HEK293T (cell line): ENCODE results near the gene IRF3.

Experiments
- CTCF ChIA-PET: fragments of 350-600 bp; formaldehyde crosslinking; extraction: SDS; loops from one replicate; lab custom pipeline; 2021; ENCODE audit warnings: antibody characterized with exemption, inconsistent platforms; lab: Yijun Ruan, JAX
- POLR2A ChIA-PET: fragments of 350-600 bp; formaldehyde crosslinking; extraction: SDS; loops from one replicate; lab custom pipeline; 2020; ENCODE audit warnings: antibody characterized with exemption, inconsistent platforms; lab: Yijun Ruan, JAX
- DNase-seq: peaks from one replicate; pipeline ENCODE4 v3.0.0; 2012; ENCODE audit warnings: mixed read lengths; ENCODE audit errors: extremely low spot score
- ARNT ChIP-seq: fragments of 450-650 bp; IDR thresholded peaks from 2 replicates; pipeline ENCODE4 v1.6.1; 2017; ENCODE audit warnings: mild to moderate bottlenecking
- BHLHE40 ChIP-seq: fragments of 450-650 bp; IDR thresholded peaks from 2 replicates; pipeline ENCODE4 v1.6.1; 2016; ENCODE audit warnings: mild to moderate bottlenecking, moderate library complexity, borderline replicate concordance
- CTBP1 ChIP-seq: fragments of 450-650 bp; IDR thresholded peaks from 2 replicates; pipeline ENCODE4 v1.6.1; 2016; ENCODE audit warnings: borderline replicate concordance
- ELF4 ChIP-seq: fragments of 450-650 bp; IDR thresholded peaks from 2 replicates; pipeline ENCODE4 v1.6.1; 2017; ENCODE audit warnings: antibody characterized with exemption
- FOXA1 ChIP-seq: fragments of 450-650 bp; IDR thresholded peaks from 2 replicates; pipeline ENCODE4 v1.6.1; 2016; ENCODE audit warnings: mild to moderate bottlenecking
- FOXK2 ChIP-seq: fragments of 450-650 bp; IDR thresholded peaks from 2 replicates; pipeline ENCODE4 v1.6.1; 2016; ENCODE audit warnings: mild to moderate bottlenecking
- FOXM1 ChIP-seq: fragments of 450-650 bp; IDR thresholded peaks from 2 replicates; pipeline ENCODE4 v1.6.1; 2017; ENCODE audit warnings: mild to moderate bottlenecking, borderline replicate concordance
- HDGF ChIP-seq: fragments of 450-650 bp; IDR thresholded peaks from 2 replicates; pipeline ENCODE4 v1.6.1; 2017; ENCODE audit warnings: antibody characterized with exemption, borderline replicate concordance
- L3MBTL2 ChIP-seq: fragments of 450-650 bp; conservative IDR thresholded peaks from 2 replicates; pipeline ENCODE4 v1.6.1; 2016; ENCODE audit warnings: mild to moderate bottlenecking
- LEF1 ChIP-seq: fragments of 450-650 bp; IDR thresholded peaks from 2 replicates; pipeline ENCODE4 v1.6.1; 2017; ENCODE audit warnings: mild to moderate bottlenecking, borderline replicate concordance
- NFRKB ChIP-seq: fragments of 450-650 bp; IDR thresholded peaks from 2 replicates; pipeline ENCODE4 v1.6.1; 2016; ENCODE audit warnings: mild to moderate bottlenecking, moderate library complexity
- PKNOX1 ChIP-seq: fragments of 450-650 bp; IDR thresholded peaks from 2 replicates; pipeline ENCODE4 v1.6.1; 2016
- SP1 ChIP-seq: fragments of 450-650 bp; IDR thresholded peaks from 2 replicates; pipeline ENCODE4 v1.6.1; 2017
- SUZ12 ChIP-seq: fragments of 450-650 bp; IDR thresholded peaks from 2 replicates; pipeline ENCODE4 v1.6.1; 2016; ENCODE audit warnings: mild to moderate bottlenecking
- TARDBP ChIP-seq: fragments of 450-650 bp; IDR thresholded peaks from 2 replicates; pipeline ENCODE4 v1.6.1; 2016
- ZNF384 ChIP-seq: fragments of 450-650 bp; IDR thresholded peaks from 2 replicates; pipeline ENCODE4 v1.6.1; 2016

Gene IRF3

GRCh38 chr19:49663224-49663623 lies 2.4 kb downstream of the IRF3 start:
- TF ChIP-seq LEF1 = no peak
- TF ChIP-seq NFRKB = no peak
- no peak for TF ChIP-seq BHLHE40
- no peak for TF ChIP-seq FOXM1
- CTCF ChIA-PET = no interaction called here
- POLR2A ChIA-PET = interaction anchor here (1.4 to 5.2 kb wide), 3 partner anchors 13 to 22 kb away, joined by 6 to 57 read pairs (median 44); partner anchors contain the start of genes PRMT1, RRAS and SCAF1
- no peak for DNase-seq

- ChIA-PET POLR2A (interaction anchor here (5.2 kb wide), 1 partner anchor 21 kb away, joined by 57 read pairs; the partner anchor contains the start of genes RRAS and SCAF1), CTCF (no interaction called here)
- TF ChIP-seq BHLHE40 (no peak), ELF4 (no peak), CTBP1 (no peak), SUZ12 (no peak), LEF1 (no peak), TARDBP (no peak), HDGF (no peak), PKNOX1 (no peak)
- no peak for DNase-seq
Measured at GRCh38 chr19:49662011-49662410, 3.6 kb downstream of the IRF3 start.

- POLR2A ChIA-PET = interaction anchor here (1.0 to 1.4 kb wide), 3 partner anchors 16 to 80 kb away, joined by 3 to 4 read pairs (median 3); no protein-coding TSS in a partner anchor
- DNase-seq = no peak
- CTCF ChIA-PET = no interaction called here
- no peak for TF ChIP-seq FOXK2
- no peak for TF ChIP-seq SUZ12
- no peak for TF ChIP-seq ARNT
- TF ChIP-seq SP1 = no peak
- no peak for TF ChIP-seq FOXM1
- TF ChIP-seq NFRKB = no peak
- TF ChIP-seq L3MBTL2 = no peak
- no peak for TF ChIP-seq LEF1
- TF ChIP-seq BHLHE40 = no peak
- TF ChIP-seq HDGF = no peak
- no peak for TF ChIP-seq FOXA1
Measured at GRCh38 chr19:49660338-49660961, 5.2 kb downstream of the IRF3 start.

GRCh38 chr19:49658566-49659442 lies 6.9 kb downstream of the IRF3 start:
- TF ChIP-seq FOXA1 (no peak), SP1 (no peak), L3MBTL2 (no peak), SUZ12 (no peak), ELF4 (no peak)
- CTCF ChIA-PET = no interaction called here
- POLR2A ChIA-PET = interaction anchor here (1.2 to 1.6 kb wide), 2 partner anchors 9 to 17 kb away, joined by 4 read pairs; no protein-coding TSS in a partner anchor
- DNase-seq = no peak

GRCh38 chr19:49658139-49658517 lies 7.5 kb downstream of the IRF3 start:
- TF ChIP-seq SUZ12 (no peak), SP1 (no peak), FOXA1 (no peak), ARNT (no peak), L3MBTL2 (no peak), LEF1 (no peak), ELF4 (no peak), FOXM1 (no peak), ZNF384 (no peak), FOXK2 (no peak), PKNOX1 (no peak)
- ChIA-PET CTCF (no interaction called here), POLR2A (interaction anchor here (1.6 to 5.2 kb wide), 2 partner anchors 9 to 17 kb away, joined by 4 to 27 read pairs; partner anchors contain the start of genes RRAS and SCAF1)
- DNase-seq = no peak

- no peak for TF ChIP-seq PKNOX1
- DNase-seq = no peak
- CTCF ChIA-PET = no interaction called here
- POLR2A ChIA-PET = interaction anchor here (1.6 to 5.2 kb wide), 2 partner anchors 8 to 17 kb away, joined by 4 to 27 read pairs; partner anchors contain the start of genes RRAS and SCAF1
Measured at GRCh38 chr19:49657493-49658138, 8.0 kb downstream of the IRF3 start.
